GM18499 (cell line): ENCODE data around the gene HCK.
A peak's percentile ranks its signal among the peaks of the same experiment; 100 is the strongest.
"Not testable (repeated sequence)": the region's sequence is repeated elsewhere in the genome, so short reads cannot be mapped to it uniquely, and the experiment has no call there.

Source experiments
- ATAC-seq: cut with Tn5 transposase; IDR thresholded peaks from one replicate; pipeline ENCODE4 v1.9.1; 2021; ENCODE audit warnings: moderate number of reproducible peaks; ENCODE audit not compliant: insufficient read depth, unreplicated experiment

The HCK gene

DNA sequence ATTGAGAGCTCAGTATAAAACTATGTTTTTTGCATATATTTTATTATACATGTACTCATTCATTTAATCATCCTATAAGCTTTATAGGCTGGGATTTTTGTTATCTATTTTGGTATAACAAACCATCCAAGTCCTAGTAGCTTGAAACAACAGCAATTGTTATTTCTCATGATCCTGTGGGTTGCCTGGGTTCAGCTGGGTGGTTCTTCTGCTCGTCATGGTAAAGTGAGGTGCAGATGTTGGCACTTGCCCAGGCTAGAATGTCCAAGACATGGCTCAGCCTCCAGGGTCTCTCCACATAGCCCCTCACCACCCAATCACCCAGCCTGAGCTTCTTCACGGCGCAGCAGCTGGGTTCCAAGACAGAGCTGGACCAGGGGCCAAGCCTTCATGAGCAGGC, 36.7 kb downstream of the HCK start:
- ATAC-seq = no peak

DNA sequence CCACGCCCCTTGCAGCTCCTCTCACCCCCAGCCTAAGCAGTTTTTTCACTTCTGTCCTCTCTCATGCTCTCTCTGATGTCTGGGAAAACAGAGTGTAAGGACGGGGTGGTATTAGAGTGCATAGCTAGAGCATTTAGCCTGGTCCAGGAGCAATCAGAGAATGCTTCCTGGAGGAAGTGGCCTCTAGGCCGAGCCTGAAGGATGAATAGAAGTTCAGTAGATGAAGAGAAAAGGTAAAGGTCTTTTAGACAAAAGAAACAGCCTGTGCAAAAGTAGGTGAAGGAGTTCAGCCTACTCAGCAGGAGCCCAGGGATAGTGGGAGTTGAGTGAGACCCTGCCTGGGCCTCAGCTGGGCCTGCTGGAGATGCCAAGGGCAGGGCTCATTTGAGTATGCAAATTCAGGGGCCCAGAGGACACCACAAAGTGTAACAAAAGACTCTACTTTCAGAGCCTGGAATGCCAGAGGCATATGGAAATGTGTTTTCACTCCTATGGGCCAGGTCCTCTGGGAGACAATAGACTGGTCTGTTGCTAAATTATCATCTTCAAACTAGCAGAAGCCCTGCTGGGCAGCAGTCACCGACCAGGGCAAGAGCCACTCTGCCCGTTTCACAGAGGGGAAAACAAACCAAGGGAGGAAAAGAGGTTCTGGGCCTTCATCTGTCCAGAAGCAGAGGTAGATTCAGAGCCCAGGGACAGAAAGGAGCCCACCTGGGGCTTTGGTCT, 37.8 kb downstream of the HCK start:
- ATAC-seq = no peak

DNA sequence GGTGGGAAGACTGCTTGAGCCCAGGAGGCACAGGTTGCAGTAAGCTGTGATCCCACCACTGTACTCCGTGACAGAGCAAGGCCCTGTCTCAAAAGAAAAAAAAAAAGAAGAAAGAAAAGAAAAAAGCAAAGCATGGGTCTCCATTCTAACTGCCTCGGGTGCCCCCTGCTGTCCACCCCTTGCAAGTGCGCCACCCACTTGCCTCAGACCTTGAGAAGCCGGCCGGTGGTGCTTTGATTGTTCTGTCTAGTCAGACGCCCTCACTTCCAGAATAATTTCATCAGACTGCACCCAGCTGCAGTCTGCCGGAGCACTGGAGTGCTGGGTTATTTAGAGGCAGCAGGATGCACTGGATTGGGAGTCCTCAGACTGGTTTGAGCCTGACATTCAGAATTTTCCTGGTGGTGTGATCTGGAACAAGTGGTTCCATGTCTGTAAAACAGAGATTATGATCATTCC, 39.9 kb downstream of the HCK start:
- no peak for ATAC-seq

DNA sequence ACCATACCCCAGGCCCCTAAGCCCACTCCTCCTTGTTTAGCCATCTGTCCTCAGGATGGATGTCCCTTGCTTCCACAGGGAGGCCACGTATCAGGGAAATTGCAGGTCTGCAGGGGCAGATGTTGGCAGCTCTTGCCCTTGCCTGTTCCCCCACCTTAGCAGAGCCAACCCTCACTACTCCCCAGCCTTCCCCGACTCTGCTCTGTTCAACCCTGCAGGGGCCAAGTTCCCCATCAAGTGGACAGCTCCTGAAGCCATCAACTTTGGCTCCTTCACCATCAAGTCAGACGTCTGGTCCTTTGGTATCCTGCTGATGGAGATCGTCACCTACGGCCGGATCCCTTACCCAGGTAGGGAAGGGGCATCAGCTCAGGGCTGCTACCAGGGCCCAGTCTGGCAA, 46.7 kb downstream of the HCK start:
- ATAC-seq = no peak

DNA sequence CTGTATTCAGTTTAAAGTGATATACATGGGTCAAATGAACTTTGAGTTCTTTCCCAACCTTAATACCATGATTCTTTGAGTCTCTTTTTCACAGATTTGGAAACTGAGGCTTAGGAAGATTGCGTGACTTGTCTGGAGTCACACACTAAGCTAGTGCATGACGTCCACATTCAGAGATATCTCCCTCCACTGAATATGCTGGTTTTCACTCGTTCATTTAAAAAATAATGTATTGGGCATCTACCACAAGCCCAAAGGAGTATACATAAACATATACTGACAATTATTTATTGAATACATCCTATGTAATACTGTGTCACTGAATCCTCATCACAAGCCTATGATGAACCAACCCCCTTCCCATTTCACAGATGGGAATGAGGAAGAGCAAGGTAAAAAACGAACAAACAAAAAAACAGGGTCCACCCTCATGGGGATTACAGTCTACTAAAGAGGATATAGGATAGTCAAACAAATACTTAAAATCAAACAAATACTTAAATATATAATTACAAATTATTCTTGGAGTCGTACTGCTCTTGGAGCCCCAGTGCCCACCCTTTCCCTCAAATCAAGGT, 56.9 kb downstream of the HCK start:
- ATAC-seq = no peak

DNA sequence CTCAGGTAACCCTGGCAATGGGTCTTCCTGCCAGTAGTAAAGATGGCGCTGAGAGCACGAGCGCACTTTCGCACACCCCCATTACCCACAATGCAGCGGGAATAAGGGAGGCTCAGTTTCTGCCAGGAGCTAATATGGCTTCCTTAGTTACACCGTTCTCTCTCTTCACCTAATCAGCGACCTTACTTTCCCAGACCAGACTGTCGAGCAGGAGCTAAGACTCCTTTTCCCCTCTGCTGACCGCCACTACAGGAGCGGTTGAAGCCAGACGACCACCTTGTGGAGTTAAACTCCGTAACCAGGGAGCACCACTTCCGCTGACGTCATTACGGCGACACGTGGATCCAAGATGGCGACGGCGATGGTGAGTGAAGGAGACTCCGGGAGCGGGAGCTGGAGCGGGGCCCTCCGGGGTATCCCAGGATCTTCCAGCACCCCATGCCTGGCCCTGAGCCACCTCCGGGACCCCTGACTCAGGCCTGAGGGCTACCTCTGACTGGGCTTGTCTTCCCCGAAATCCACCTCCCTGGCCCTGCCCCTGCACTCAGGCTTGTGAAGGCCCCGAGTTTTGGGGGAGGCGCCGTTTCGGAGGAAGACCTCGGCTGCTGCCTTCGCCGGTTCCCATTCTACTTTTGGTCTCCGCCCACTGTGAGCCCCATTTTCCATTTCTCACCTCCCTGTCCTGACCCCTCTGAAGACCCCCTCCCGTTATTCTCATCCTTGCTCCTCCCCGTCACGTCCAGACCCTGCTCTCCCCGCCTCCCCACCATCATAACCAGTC, 57.5 kb downstream of the HCK start, which contains the start of gene TM9SF4:
TSS of gene TM9SF4 (plus strand) at position 323 of the 781 bp plus-strand sequence. CDS start at position 350, 27 bp downstream.
- ATAC-seq = peak; percentile 50

DNA sequence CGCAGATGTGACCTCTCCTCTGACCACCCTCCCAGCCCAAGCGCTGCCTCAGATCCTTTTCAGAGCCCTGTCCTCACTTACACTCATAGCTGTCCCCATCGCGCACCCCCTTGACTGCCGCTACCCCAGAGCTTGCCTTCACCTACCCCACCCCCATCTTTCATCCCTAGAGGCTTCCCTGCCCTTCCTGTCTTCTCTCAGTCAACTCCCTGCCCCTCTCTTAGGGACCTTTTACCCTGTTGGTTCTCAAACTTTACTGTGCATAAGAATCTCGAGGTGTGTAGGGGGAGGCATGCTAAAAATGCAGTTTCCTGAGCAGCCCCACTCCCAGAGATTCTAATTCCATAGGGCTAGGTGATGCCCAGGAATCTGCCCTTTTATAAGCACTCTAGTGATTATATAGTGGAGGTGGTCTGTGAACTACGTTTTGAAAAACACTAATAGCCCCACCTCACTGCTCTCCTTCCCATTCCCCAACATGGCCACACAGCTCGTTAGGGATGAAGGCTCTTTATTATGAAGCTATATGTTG, 58.2 kb downstream of the HCK start:
- no peak for ATAC-seq

DNA sequence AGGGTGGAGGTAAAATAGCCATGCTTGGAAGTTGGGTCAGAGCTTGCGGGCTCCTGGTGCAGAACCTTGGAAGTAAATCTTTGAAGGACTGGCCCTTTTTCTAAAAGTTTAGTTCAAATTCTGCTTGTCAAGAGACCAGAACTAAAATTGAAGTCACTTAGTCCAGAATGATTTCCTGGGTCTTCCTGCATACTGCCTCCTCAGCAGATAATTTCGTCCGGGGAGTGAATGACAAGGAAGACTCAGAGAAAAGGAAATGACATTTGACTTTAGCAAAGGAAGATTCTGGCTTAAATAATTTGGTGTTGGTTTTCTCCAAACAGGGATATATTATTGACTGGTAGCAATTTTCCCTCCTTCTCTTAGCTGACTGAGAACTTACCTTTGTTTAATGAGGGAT, 58.7 kb downstream of the HCK start:
- ATAC-seq = no peak

DNA sequence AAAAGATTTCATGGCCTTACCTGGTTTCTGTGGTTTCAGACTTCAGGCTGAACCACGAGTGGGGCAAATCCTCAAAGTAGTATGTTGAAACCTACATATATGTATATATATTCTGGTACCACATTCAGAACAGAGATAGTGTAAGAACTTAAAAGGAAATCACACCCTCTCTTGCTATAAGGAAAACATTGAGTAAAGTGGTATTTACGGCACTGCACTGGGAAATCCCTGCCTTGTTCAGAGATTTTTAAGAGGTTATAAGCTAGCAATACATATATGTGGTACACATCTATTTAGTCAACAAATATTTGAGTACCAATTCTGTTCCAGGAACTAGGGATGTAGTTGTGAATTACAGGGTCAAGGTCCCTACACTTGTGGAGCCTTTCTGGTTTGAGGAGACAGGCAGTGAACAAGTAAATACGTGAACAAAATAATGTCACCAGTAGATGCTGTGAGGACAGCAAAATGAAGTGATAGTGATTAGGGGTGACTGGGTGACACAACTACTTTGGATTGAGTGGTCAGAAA, 59.2 kb downstream of the HCK start:
- ATAC-seq = no peak

DNA sequence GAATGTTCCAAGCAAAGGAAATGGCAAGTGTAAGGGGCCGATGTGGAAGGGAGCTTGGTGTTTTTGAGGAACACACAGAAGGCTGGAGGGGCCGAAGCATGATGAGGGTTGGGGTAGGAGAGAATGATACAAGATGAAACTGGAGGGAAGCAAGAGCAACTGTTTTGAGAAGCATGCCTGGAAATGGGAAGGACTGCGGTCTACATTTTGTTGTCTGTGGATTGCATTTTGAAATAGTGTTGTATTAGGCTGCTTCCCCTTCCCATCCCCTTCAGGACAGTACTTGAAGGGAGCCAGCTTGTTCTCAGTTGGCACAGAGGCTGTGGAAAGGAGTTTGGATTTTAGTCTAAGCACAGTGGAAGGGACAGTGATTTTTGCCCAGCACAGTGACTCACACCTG, 59.7 kb downstream of the HCK start:
- no peak for ATAC-seq

DNA sequence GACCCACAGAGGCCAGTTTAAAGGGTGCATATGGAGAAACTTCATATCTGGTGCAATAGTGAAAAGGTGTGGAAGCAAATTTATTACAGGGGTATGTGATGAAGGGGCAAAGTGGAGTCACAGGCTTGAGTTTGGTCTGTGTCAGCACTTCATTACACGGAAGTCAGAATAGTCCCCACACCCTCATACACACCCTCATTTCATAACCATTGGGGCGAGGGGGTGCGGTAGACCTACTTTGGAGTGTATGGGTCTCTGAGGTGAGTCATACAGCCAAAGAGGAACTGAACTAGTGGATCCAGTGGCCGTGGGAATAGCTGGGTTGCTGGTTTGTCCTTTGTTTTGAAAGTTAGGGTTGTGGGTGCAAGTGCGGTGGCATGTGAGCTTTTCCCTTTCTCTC, 60.8 kb downstream of the HCK start:
- ATAC-seq = no peak

DNA sequence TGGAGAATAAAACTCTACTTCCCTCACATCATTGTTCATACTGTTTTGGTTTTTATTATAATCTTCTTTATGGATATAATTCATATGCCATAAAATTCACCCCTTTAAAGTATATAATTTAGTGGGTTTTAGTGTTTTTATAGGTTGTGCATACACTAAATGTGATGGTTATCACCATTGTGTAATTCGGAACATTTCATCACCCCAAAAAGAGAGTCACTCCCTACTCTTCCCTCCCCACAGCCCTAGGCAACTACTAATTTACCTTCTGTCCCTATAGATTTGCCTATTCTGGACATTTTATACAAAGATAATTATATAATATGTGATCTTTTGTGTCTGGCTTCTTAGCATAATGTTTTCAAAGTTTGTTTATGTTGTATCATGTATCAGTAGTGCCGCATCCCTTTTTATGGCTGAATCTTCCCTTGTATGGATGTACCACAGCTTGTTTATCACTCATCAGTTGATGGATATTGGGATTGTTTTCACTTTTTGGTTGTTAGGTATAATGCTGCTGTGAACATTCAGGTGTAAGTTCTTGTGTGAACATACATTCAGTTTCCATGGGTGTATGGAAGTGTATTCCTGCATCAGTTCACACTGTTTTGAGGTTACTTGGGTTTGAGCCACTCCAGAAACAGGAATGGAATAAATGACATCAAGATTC, 61.7 kb downstream of the HCK start:
- ATAC-seq = no peak

DNA sequence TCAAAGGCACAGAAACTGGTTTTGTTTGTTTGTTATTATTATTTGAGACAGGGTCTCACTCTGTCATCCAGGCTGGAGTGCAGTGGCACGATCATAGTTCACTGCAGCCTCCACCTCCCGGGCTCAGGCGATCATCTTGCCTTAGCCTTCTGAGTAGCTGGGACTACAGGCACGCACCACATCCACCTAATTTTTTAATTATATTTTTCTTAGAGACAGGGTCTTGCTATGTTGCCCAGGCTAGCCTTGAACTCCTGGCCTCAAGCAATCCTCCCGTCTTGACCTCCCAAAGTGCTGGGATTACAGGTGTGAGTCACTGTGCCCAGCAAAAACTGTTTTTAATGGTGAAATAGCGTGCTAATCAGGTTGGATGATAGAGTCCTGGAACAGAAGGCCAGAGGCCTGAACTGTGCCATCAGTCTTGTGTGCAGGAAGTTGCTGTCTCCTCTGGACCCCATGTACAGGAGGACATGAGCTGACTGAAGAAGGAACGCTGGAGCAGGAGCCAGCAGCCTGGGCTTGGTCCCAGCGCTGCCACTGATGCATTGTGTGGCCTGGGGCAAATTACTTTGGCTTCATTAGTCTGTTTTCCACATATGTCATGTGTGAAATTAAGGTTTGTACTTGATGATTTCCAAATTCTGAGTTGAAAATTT, 62.4 kb downstream of the HCK start:
- no peak for ATAC-seq

DNA sequence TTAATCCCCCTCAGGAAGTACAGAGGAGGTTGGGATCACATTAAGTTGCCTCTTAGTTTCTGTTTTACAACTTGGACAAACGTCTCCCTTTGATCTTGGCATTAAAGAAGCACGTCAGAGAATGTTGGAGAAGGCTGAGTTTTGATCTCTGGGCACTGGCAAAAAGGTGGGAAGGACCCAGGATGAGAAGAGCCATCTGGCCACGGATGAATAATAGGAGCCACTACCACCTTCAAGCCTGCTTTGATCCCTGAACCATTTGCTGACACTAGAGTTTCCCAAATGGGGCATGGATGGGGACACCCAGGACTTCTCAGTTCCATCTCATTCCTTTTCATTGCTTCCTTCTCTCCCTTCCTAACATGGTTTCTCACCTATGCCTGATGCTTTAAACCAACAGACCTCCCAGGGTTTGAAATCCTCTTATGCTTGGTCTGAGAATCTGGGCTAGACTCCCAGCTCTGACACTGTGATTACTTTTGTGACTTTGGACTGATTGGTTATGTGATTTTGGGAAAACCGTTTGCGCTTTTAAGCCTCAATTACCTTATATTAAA, 63.2 kb downstream of the HCK start:
- ATAC-seq = no peak

DNA sequence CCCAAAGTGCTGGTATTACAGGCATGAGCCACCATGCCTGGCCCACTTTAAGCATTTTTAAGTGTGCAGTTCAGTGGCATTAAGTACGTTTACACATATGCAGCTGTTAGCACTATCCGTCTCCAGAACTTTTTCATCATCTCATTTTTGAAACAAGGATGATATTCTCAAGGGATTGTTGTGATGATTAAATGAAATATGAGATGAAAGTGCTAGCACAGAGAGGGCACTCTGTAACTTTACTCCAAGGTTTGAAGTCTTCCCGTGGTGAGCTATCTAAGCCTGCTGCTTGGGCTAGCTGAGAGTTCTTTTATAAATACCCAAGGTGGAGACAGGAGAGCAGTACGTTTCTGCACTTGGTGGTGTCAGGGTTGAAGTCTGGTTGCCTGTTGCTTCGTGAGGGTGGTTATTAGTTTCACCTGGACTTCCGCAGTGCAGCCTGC, 64.1 kb downstream of the HCK start:
- ATAC-seq = no peak

DNA sequence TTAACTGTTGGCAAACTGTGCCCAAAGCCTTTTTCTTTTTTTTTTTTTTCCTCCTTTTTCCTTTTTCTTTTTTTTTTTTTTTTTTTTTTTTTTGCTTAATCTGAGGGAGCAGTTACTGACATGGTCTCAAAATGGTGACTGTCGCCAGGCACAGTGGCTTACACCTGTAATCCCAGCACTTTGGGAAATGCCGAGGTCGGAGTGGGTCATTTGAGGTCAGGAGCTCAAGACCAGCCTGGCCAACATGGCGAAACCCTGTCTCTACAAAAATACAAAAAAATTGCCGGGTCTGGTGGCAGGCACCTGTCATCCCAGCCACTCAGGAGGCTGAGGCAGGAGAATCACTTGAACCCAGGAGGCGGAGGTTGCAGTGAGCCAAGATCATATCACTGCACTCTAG, 64.8 kb downstream of the HCK start:
- ATAC-seq = not testable (repeated sequence)

DNA sequence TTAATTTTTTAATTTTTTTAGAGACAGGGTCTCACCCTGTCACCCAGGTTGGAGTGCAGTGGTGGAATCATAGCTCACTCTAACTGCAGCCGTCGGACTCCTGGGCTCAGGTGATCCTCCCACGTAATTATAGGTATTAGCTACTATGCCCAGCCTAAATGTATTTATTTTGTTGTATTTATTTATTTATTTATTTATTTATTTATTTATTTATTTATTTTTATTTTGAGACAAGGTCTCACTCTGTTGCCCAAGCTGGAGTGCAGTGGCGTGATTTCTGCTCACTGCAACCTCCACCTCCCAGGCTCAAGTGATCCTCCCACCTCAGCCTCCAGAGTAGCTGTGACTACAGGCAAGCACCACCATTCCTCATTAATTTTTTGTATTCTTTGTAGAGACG, 66.4 kb downstream of the HCK start:
- not testable (repeated sequence) for ATAC-seq

DNA sequence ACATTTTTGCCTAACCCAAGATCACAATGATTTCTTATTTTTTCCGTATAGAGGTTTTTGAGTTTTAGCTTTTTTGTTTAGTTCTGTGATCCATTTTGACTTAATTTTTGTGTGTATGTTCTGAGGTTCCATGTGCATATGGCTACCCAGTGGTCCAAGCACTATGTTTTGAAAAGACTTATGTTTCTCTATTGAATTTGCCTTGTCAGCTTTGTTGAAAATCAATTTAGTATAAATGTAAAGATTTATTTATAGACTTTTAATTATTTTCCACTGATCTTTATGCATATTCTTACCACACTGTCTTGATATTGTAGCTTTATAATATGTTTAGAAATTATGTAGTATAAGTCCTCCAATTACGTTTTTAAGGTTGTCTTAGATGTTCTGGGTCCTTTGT, 67.7 kb downstream of the HCK start:
- no peak for ATAC-seq

DNA sequence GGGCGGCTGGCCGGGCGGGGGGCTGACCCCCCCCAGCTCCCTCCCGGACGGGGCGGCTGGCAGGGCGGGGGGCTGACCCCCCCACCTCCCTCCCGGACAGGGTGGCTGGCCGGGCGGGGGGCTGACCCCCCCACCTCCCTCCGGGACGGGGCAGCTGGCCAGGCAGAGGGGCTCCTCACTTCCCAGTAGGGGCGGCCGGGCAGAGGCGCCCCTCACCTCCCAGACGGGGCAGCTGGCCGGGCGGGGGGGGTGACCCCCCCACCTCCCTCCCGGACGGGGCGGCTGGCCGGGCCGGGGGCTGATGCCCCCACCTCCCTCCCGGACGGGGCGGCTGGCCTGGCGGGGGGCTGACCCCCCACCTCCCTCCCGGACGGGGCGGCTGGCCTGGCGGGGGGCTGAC, 69.9 kb downstream of the HCK start:
- not testable (repeated sequence) for ATAC-seq
